Measurements from ENCODE around the gene SLC39A11.
"Not testable (repeated sequence)": the region's sequence is repeated elsewhere in the genome, so short reads cannot be mapped to it uniquely, and the experiment has no call there.

SLC39A11 gene

DNA sequence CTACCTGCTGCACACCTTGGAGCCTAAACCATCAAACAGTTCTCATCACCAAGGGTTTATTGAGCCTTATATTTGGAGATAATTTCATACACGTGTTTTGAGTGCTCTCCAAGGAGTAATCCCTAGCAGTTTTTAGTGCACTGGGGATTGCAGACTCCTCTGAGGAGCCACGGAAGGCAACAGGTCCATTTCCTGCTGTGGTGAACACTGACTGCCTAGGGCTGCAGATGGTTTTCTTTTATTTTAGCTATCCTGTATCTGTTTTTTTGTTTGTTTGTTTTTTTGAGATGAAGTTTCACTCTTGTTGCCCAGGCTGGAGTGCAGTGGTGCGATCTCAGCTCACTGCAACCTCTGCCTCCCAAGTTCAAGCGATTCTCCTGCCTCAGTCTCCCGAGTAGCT lies 93.0 kb downstream of the SLC39A11 start:
- not testable (repeated sequence) for FAIRE-seq

DNA sequence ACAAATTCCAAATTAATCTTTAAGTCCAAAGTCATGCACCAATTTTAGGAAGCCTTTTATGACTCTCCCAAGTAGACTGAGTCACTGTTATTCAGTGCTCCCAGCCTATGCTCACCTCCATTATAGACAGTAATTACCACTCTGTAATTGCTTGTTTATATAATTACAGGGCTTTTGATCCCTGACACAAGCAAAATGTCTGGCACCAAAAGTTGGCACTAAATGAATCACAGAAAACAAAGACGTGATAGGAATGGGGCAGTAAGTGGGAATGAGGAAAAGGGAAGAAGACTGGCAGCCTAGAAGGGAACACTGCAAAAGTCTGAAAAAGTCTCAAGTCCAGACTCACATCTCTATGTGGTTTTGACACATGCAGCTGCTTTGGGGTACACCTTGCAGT lies 94.1 kb downstream of the SLC39A11 start:
- no peak for FAIRE-seq

DNA sequence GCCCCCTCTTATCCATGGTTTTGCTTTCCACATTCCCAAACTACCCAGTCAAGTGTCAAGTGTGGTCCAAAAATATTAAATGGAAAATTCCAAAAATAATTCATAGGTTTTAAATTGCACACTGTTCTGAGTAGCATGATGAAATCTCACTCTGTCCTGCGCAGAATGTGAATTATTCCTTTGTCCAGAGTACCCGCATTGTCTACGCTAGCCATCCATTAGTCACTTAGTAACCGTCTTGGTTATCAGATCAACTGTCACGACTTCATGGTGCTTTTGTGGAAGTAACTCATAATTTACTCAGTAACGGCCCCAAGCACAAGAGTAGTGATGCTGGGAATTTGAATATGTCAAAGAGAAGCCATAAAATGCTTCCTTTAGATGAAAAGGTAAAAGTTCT lies 94.9 kb downstream of the SLC39A11 start:
- no peak for FAIRE-seq

DNA sequence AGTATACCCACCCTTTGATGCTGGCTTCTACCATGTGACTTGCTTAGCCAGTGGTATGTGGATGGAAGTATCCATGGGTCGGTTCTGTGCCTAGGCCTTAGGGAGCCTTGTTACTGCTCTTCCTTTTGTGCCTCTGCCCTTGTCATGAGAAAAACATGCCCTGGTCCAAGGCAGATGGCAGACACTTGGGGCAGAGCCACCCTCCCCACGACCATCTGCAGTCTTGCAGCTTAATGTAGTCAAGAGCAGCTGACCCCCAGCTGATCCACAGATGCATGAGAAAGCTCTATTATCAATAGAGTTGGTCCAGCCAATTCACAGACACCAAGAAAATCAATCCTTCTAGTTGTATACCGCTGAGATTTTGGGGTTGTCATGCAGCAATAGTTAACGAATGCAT lies 95.7 kb downstream of the SLC39A11 start:
- FAIRE-seq = no peak

DNA sequence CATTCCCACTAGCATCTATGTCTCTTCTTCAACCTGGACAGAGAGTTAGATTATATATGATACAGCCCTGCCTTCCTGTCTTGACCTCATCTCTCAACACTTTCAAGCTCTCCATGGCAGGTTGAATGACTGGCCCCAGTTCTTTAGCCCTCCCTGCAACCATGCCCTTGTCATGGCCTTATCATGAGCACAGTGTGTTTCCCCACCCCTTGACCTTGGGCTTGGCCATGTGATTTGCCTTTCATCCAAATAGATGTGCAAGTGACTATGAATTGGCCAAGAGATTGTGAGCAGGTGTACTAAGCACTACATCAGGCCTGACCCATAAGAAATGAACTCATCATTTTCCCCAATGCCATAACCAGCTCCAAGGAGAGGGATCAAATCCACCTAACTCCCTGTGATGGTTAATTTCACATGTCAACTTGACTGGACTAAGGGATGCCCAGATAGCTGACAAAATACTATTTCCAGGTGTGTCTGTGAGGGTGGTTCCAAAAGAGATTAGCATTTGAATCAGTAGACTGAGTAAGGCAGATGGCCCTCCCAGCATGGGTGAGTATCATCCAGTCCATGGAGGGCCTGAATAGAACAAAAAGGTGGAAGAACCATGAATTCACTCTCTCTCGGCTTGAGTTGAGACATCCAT lies 97.4 kb downstream of the SLC39A11 start:
- no peak for FAIRE-seq

DNA sequence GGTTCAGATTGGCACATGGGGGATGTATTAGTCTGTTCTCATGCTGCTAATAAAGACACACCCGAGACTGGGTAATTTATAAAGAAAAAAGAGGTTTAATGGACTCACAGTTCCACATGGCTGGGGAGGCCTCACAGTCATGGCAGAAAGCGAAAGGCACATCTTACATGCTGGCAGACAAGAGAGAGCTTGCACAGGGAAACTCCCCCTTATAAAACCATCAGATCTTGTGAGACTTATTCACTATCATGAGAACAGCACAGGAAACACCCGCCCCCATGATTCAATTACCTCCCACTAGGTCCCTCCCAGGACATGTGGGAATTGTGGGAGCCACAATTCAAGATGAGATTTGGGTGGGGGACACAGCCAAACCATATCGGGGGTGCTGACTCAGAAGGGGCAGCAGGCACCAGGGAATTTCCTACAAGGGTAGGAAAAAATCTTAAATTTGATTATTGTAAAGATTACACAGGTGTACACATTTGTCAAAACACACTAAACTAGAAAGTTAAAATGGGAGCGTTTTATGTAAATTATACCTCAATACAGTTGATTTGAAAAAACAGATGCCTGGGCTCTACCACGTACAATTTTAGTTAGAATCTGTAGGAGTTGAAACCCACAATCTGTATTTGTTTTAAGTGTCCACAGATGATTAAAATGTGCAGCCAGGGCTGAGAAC lies 99.6 kb downstream of the SLC39A11 start:
- not testable (repeated sequence) for FAIRE-seq

DNA sequence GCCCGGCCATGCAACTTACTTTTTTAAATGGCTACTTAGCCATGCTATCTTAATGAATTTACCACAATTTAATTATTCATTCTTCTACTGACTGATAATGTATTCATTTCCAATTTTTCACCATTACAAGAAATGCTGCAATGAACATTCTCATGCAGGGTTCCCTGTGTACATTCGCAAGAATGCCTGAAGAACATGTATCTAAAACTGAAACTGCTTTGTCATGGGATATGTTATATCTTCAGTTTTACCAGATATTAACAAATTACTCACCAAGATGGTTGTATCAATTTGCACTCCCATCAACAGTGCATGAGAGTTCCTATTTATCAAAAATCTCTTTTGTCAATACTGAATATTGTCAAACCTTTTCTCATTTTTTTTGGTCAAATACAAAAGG lies 100.8 kb downstream of the SLC39A11 start:
- FAIRE-seq = no peak

DNA sequence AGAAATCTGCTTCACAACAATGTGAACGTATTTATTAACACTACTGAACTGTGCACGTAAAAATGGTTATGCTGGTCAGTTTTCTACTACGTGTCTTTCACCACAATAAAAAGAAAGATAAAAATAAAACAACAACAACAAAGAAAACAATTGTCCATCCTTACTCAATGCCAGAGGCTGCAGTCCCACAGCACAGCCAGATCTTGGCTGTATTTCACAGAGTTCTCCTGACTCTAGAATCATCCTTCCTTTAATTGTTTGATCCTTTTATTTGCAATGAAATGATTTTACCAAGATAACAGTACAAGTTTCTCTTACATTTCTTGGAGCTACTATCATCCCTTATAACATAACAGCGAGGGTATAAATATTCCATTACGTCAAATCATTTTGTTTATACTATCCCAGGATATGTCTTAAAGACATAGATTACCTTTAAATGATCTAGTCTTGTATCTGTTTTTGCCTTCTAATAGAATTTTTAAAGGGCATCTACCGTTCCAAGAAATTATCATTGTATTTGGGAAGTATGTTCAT lies 103.3 kb downstream of the SLC39A11 start:
- no peak for FAIRE-seq

DNA sequence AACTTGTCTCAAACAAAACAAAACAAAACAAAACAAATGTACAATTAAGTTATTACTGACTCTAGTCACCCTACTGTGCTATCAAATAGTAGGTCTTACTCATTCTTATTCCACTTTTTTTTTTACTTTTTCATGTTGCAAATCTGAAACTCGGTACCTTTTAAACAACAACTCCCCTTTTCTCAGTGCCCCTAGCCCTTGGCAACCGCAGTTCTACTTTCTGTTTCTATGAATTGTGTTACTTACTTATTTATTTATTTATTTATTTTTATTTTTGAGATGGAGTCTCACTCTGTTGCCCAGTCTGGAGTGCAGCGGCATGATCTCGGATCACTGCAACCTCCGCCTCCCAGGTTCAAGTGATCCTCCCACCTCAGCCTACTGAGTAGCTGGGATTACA lies 104.0 kb downstream of the SLC39A11 start:
- FAIRE-seq = no peak

DNA sequence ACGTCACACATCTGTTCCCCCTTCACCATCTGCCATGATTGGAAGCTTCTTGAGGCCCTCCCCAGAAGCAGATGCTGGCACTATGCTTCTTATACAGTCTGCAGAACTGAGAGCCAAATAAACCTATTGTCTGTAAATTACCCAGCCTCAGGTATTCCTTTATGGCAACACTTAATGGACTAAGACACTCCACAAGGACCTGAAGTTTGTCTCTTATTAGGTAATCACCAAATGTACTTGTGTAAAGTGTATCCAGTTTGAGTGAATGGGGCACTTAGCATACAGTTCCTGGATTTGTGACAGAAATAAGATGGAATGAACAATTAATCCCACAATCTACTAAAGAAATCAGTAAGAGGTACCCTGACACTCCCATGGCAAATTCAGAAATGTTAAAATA lies 105.3 kb downstream of the SLC39A11 start:
- no peak for FAIRE-seq

DNA sequence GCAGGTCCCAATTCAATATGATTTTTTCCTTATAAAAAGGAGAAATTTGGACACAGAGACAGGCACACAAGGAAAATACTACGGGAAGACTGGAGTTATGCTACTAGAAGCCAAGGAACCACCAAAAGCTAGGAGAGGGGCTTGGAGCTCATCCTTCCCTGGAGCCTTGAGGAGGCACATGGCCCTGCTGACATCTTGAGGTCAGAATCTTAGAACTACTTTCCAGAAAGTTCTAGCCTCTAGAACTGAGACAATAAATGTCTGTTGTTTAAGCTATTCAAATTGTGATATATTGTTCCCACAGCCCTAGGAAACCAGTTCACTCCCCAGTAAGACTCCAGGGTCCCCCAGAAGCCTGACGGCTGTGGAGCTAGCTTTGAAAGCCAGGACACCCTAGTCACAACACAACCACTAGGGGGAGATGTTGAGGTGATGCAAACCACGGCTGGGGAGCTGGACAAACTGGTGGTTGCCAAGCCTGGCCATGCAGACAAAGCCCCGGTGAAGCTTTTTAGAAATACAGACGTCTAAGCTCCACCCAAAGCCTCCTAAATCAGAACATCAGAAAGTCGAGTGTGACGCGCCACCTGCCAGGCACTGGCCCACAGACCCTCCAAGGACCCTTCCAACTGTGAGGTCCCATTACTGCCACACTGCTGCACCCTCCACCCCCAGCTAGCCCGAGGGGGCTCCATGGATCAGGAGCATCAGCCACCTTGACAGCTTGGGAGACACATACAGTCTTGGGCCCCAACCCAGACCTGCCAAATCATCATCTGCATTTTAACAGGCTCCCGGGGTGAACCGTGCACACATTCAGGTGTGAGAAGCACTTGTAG lies 106.4 kb downstream of the SLC39A11 start:
- FAIRE-seq = no peak

DNA sequence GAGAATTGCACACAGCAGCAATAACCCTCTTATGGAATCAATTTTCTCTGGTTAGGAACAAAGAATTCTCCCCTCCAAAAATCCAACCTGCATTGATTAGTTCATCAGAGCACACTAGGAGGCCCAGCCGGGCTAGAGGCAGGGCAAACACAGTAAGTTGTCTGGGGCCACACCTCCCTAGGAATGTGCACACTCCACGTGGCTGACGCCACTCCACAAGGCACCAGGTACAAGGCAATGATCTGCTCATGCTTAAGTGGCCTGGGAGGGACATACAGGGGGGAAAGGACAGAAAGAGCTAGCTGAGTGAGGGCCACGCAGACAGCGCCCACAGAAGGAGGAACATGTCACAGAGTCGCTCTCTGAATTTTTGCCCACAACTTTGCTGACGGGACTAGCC lies 107.6 kb downstream of the SLC39A11 start:
- FAIRE-seq = no peak

DNA sequence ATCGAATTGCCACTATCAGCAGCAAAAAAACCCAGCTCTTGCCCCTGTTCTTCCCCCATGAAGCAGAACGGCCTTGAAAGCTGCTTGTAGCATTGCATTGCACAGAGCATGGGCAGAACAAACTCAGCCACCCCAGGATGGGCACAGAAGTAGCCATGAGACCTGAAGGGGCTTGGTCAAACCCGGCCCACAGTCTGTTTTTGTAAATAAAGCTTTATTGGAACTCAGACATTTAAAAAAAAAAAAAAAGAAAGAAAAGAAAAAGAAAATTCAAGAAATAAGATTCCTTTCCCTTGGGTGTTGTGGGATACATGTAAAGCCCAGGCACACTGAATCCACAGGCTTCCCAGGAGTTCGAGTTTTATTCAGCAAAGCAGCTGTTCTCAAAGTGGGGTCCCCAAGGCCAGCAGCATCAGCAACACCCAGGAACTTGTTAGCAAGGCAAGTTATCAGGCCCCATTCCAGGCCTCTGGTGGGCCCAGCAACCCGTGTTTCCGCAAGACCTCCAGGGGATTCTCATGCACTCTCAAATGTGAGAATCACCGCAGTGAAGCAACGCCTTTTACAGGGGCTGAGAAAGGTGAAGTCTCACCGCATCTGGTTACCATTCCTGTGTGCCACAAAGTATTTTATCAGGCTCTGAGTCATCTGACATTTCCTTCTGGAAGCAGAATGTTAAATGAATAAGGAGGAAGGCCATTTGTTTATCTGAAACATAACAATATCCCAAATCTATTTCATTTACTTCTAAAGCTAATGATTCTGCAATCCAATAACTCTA lies 108.2 kb downstream of the SLC39A11 start:
- no peak for FAIRE-seq

DNA sequence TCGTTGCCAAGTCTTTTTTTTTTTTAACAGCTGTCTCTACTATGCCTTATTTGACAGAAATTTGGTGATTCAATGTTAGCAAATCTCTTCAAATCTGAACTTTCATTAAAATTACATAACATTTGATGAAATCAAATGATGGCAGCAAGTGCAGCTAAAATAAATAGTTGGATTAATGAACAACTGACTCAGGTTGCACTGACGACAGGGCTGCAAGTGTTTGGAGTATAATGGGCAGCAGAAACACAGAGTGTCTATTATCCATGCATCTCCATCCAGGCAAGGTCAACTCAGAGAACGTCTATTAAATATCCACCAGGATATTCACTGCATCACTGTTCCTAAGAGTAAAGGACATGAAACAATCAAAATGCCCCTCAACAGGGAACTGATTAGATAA lies 109.8 kb downstream of the SLC39A11 start:
- peak; percentile 95 for FAIRE-seq

DNA sequence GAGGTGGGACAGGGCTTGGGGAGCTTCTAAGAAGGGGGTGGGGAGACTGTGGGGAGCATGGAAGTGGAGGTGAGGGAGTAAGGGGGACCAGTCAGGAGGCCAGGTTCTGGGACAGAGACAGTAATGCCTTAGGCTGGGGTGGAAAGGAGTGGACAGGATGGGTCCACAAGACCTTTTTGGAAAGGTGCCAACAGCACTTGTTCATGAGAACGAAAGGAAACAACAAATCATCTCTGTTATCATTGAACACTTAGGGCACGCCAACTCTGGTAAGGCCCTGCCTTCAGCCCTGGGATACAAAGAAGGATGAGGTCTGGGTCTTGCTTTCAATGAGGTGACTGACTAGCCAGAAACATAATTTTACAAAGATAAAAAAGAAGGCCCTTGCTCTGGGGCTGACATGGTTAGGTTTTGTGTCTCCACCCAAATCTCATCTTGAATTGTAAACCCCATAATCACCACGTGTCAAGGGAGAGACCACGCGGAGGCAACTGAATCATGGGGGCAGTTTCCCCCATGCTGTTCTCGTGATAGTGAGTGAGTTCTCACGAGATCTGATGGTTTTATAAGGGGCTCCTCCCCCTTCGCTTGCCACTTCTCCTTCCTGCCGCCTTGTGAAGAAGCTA lies 113.8 kb downstream of the SLC39A11 start:
- no peak for FAIRE-seq

DNA sequence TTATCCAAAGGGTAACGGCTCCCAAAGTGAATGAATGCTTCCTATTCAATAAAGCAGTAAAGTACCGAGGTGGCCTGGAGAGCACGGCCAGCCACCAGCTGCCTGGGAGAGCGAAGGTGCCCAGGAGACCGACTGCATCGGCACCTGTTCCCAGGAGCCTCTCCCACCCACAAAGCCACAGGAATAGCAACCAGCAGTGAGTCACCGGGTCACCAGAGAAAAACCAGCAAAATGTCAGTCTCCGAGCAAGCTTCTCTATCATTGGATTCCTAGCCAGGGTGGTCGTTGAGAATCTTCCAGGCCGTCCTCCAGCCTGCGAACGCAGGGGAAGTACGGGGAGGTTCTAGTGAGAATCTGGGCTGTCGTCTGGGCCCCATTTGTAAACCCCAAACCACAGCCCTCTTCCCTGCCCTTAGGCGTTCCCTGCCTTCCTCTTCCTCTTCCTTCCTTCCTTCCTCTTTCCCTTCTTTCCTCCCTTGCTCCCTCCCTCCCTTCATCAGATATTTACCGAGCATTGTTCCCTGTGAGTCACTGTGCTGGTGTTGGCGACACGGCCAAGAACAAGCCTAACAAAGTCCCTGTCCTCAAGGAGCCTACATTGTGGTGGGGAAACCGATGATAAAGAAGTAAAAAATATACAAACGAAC lies 114.6 kb downstream of the SLC39A11 start:
- FAIRE-seq = no peak

DNA sequence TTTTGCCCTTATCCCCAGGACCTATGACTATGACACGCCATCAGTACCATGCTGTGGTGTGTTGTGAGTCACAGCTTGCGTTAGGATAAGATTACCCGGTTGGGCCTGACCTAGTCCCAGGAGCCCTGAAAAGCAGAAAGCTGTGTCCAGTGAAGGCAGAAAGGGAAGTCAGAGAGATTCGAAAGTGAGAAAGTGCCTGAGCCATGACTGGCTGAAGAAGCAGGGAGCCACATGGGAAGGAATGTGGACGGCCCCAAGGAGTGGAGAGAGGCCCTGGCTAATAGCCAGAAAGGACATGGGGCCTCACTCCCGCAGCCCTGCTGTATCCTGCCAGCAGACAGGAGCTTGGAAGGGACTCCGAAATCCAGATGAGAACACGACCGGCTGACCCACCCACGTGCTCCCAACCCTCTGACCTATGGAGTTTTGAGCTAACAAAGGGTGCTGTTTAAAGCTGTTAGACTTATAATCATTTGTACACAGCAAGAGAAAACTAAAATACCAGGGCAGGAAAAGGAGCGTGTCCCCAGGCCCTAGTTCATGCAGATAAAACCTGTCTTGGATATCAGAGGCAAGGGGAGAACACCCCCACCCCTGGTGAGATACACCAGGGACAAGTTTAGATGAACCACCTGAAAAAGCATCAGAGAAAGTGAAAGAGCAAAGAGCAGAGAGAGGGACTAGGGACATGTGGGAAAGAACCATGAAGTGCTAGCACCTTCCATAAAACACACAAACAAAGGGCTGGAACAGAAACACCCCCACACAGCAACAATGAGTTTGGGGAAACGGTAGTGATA lies 115.3 kb downstream of the SLC39A11 start:
- peak; percentile 16 for FAIRE-seq

DNA sequence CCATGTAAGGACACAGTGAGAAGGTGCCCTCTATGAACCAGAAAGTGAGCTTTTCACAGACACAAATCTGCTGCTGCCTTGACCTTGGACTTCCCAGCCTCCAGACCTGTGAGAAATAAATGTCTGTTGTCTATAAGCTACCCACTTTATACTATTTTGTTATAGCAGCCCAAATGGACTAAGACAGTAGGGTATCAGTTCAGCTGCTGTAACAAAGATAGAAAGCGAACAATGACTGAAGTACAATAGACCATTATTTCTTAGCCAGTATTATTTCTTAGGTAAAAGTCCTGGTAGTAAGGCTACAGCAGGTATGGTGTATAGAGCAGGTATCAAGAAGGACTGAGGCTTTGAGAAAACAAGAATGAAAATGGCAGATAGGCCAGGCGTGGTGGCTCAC lies 117.0 kb downstream of the SLC39A11 start:
- no peak for FAIRE-seq

DNA sequence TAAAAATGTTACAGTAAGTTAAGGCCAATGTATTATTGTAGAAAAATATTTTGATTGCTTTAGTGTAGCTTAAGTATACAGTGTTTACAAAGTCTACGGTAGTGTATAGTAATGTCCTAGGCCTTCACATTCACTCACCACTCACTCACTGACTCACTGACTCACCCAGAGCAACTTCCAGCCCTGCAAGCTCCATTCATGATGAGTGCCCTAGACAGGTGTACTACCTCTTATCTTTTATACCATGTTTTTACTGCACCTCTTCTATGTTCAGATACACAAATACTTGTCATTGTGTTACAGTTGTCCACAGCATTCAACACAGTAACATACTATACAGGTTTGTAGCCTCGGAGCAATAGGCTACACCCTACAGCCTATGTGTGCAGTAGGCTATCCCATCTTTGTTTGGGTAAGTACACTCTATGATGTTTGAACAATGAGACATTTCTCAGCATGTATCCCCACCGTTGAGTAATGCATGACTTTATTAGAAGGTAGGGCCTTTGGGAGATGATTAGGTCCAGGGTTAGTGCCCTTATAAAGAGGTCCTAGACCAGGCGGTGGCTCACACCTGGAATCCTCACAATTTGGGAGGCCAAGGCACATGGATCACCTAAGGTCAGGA lies 117.8 kb downstream of the SLC39A11 start:
- FAIRE-seq = no peak

DNA sequence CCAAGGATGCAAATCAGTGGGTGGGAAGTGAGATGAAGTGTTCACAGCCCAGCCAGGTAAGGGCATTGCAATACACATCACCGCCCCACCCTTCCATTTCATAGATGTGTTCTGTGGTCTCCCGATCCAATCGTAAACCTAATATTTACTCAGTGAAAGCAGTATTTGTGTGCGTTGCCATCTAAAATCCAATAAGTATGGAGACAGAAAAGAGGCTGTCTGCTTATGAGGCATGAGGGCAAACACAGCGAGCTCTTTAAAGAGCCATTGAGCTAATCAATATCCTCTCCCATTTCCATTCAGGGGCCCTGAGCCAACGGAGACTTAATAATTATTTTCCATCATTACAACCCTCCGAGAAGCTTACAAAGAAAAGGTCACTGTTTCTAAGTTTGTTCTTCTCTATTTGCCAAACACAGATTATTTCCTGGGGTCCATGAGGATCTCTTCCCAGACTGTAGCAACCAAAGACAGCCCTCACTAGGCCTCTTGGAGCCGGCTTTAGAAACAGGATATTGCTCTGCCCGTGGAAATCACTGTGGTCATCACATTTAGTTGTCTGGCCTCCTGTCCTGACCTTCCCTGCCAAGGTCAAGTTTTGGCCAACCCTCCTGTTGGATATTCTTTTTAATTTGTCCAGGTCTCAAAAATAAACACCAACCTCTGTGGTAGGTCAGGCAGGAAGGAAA lies 120.1 kb downstream of the SLC39A11 start:
- FAIRE-seq = no peak

Measured in A204.1 (cell line).